SK-N-MC (cell line): ENCODE results near the gene ANKS1A.

Experiments used
- EZH2 ChIP-seq: fragments of 200-600 bp; sonication (generic); IDR thresholded peaks from one replicate; pipeline ENCODE4 v1.6.1; 2017; ENCODE audit warnings: antibody characterized with exemption
- FOXP2 ChIP-seq: optimal IDR thresholded peaks from 2 replicates; pipeline ENCODE3; 2011; ENCODE audit warnings: mild to moderate bottlenecking, moderate library complexity; ENCODE audit not compliant: insufficient read depth; ENCODE audit errors: extremely low read length, control extremely low read depth
- POLR2AphosphoS5 ChIP-seq: IDR thresholded peaks from 2 replicates; pipeline ENCODE4 v1.6.1; 2012; ENCODE audit warnings: mild to moderate bottlenecking, low read depth, low read length, borderline replicate concordance

- no peak for TF ChIP-seq EZH2
- no peak for TF ChIP-seq FOXP2
- no peak for TF ChIP-seq POLR2AphosphoS5
Measured at GRCh38 chr6:35028781-35029769, 140.0 kb downstream of the ANKS1A start.
